HL-60 (cell line): ENCODE results near the gene WDR20.

Experiments
- DNase-seq, 2 experiments: peaks; one replicate each; pipeline ENCODE4 v3.0.0-alpha.2; 2010 to 2020; ENCODE audit warnings: low read depth in 1 of 2, low spot score in 1 of 2
- H3K27ac ChIP-seq: fragments of 250-450 bp; sonication (Bioruptor Pico); replicated peaks from 2 replicates; pipeline ENCODE4 v1.5.1; 2020; ENCODE audit warnings: mild to moderate bottlenecking, moderate library complexity
- H3K27me3 ChIP-seq: fragments of 250-450 bp; sonication (Bioruptor Pico); 2 replicates; pipeline ENCODE4 v1.5.1; 2021; ENCODE audit warnings: mild to moderate bottlenecking, moderate library complexity; ENCODE audit not compliant: insufficient read depth, poor library complexity, severe bottlenecking
- H3K4me3 ChIP-seq: replicated peaks from 2 replicates; pipeline ENCODE4 v1.5.1; 2011; ENCODE audit warnings: mild to moderate bottlenecking, control low read depth, low read length; ENCODE audit not compliant: insufficient read depth
- CTCF ChIP-seq: IDR thresholded peaks from one replicate; pipeline ENCODE4 v1.5.1; 2011; ENCODE audit warnings: low read length, control low read depth, inconsistent platforms; ENCODE audit not compliant: insufficient read depth
- GABPA ChIP-seq: IDR thresholded peaks from 2 replicates; pipeline ENCODE4 v1.6.1; 2012; ENCODE audit warnings: low read depth
- POLR2AphosphoS5 ChIP-seq: IDR thresholded peaks from 2 replicates; pipeline ENCODE4 v1.6.1; 2012; ENCODE audit warnings: low read depth
- REST ChIP-seq: IDR thresholded peaks from 2 replicates; pipeline ENCODE4 v1.6.1; 2012; ENCODE audit warnings: low read depth; ENCODE audit not compliant: insufficient replicate concordance
- SPI1 ChIP-seq: IDR thresholded peaks from 2 replicates; pipeline ENCODE4 v1.6.1; 2012; ENCODE audit warnings: low read depth, mild to moderate bottlenecking, borderline replicate concordance

The WDR20 gene

GRCh38 chr14:102227184-102227964 lies 87.7 kb downstream of the WDR20 start:
- Histone ChIP-seq H3K27ac (no peak overlapping the region), H3K4me3 (no peak overlapping the region), H3K27me3 (no peaks in the 10 kb centered on the region)
- TF ChIP-seq REST (no peak), CTCF (no peak), GABPA (no peak), SPI1 (no peak), POLR2AphosphoS5 (no peak)
- DNase-seq, result no peak

- no peak overlapping the region for H3K27ac ChIP-seq
- DNase-seq, result no peak
- no peak overlapping the region for H3K4me3 ChIP-seq
- H3K27me3 ChIP-seq, result no peaks in the 10 kb centered on the region
- TF ChIP-seq REST (no peak), GABPA (no peak), POLR2AphosphoS5 (no peak), SPI1 (no peak), CTCF (no peak)
These were observed 89.5 kb downstream of the WDR20 start for GRCh38 chr14:102229071-102229738.

- H3K27ac ChIP-seq, result no peak overlapping the region
- DNase-seq, result no peak
- H3K4me3 ChIP-seq, result no peak overlapping the region
- no peaks in the 10 kb centered on the region for H3K27me3 ChIP-seq
- TF ChIP-seq GABPA, result no peak
- no peak for TF ChIP-seq CTCF
- TF ChIP-seq REST, result no peak
- no peak for TF ChIP-seq POLR2AphosphoS5
- no peak for TF ChIP-seq SPI1
These were observed 90.0 kb downstream of the WDR20 start for GRCh38 chr14:102229739-102230092.
